Progenitor cell of endocrine pancreas (in vitro differentiated cells): Measurements from ENCODE around the gene EML6. TPM values are rescaled to one million over a fixed set of nuclear protein-coding genes. Genes with fewer than 3 reads are reported as not detected.

Source experiments
- DNase-seq: peaks from one replicate; pipeline ENCODE4 v3.0.0; 2021; ENCODE audit warnings: low spot score; ENCODE audit not compliant: unreplicated experiment
- H3K27ac Mint-ChIP-seq: 2 replicates; pipeline ENCODE4 v1.8.0; 2021; ENCODE audit warnings: mild to moderate bottlenecking, moderate library complexity, mixed read lengths
- H3K27me3 Mint-ChIP-seq: 2 replicates; pipeline ENCODE4 v1.8.0; 2021; ENCODE audit warnings: mixed read lengths
- H3K36me3 Mint-ChIP-seq: 2 replicates; pipeline ENCODE4 v1.8.0; 2022; ENCODE audit warnings: mixed read lengths; ENCODE audit not compliant: insufficient read depth
- H3K4me1 Mint-ChIP-seq: 2 replicates; pipeline ENCODE4 v1.8.0; 2021; ENCODE audit warnings: low read depth, mixed read lengths
- H3K4me3 Mint-ChIP-seq: 2 replicates; pipeline ENCODE4 v1.8.0; 2021; ENCODE audit warnings: low read depth, mild to moderate bottlenecking, moderate library complexity, mixed read lengths
- H3K9me3 Mint-ChIP-seq: 2 replicates; pipeline ENCODE4 v1.8.0; 2021; ENCODE audit warnings: low read depth, mixed read lengths
- total RNA-seq: library from RNA; stranded (reverse); gene quantifications from 2 replicates; pipeline ENCODE4 v1.2.1, GENCODE V29; 2021
- TF ChIP-seq, protein P1 (sequence below): fragments of 200-600 bp; sonication (generic); IDR thresholded peaks from one replicate; pipeline ENCODE4 v1.5.0; 2021; ENCODE audit warnings: antibody characterized with exemption, mild to moderate bottlenecking; ENCODE audit not compliant: unreplicated experiment

EML6 gene
- total RNA-seq, 1 donor from 2014 or later = 2.6 TPM

DNA sequence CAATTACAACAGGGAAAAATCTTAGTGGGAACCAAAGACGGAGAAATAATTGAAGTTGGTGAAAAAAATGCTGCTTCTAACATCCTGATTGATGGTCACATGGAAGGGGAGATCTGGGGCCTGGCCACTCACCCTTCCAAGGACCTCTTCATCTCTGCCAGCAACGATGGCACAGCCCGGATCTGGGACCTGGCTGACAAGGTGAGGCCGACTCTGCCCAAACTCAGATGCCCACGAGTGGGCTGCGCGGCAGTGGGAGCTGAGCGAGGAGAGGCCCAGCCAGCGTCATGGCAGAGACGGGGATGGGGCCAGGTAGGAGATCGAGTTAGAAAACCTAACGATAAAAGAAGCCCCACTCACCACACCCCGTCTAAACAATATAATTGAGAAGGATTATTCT, 239.0 kb downstream of the EML6 start:
- DNase-seq = no peak

DNA sequence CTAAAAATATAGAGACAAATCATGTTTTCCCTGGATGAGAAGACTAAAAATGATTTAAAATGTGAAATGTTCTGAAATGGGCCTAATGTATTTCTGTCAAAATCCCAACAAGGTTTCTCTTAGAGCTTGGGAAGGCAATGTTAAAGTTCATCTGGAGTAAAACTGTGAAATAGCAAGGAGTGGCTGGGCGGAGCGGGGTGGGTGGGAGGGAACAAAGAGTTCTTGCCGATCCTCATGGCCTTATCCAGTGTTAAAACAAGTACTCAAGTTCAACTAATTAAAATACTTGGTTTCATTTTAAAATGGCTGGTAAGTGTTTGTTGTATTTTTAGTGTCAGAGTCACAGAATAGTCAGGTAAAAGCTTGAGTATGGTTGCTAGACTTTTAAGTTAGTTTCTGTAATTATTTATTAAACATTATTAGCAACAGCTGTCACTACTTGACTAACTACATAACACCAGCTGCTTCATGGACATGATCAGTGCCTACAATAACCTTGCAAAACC, 239.5 kb downstream of the EML6 start:
- H3K27ac Mint-ChIP-seq = no peak overlapping the region
- no peak overlapping the region for H3K4me3 Mint-ChIP-seq
- TF ChIP-seq, protein P1, sequence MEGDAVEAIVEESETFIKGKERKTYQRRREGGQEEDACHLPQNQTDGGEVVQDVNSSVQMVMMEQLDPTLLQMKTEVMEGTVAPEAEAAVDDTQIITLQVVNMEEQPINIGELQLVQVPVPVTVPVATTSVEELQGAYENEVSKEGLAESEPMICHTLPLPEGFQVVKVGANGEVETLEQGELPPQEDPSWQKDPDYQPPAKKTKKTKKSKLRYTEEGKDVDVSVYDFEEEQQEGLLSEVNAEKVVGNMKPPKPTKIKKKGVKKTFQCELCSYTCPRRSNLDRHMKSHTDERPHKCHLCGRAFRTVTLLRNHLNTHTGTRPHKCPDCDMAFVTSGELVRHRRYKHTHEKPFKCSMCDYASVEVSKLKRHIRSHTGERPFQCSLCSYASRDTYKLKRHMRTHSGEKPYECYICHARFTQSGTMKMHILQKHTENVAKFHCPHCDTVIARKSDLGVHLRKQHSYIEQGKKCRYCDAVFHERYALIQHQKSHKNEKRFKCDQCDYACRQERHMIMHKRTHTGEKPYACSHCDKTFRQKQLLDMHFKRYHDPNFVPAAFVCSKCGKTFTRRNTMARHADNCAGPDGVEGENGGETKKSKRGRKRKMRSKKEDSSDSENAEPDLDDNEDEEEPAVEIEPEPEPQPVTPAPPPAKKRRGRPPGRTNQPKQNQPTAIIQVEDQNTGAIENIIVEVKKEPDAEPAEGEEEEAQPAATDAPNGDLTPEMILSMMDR = no peak
- H3K9me3 Mint-ChIP-seq = no peaks in the 10 kb centered on the region
- no peak for DNase-seq
- peaks cover 8% of the 10 kb centered on the region for H3K4me1 Mint-ChIP-seq
- peaks cover 8% of the 10 kb centered on the region for H3K36me3 Mint-ChIP-seq
- no peaks in the 10 kb centered on the region for H3K27me3 Mint-ChIP-seq

More for the DNA sequence above, 239.0 kb downstream of the EML6 start:
- no peak overlapping the region for H3K27ac Mint-ChIP-seq
- TF ChIP-seq, protein P1 = no peak
- H3K4me1 Mint-ChIP-seq = peaks cover 8% of the 10 kb centered on the region
- no peaks in the 10 kb centered on the region for H3K27me3 Mint-ChIP-seq
- no peaks in the 10 kb centered on the region for H3K9me3 Mint-ChIP-seq
- peaks cover 7% of the 10 kb centered on the region for H3K36me3 Mint-ChIP-seq
- H3K4me3 Mint-ChIP-seq = no peak overlapping the region

DNA sequence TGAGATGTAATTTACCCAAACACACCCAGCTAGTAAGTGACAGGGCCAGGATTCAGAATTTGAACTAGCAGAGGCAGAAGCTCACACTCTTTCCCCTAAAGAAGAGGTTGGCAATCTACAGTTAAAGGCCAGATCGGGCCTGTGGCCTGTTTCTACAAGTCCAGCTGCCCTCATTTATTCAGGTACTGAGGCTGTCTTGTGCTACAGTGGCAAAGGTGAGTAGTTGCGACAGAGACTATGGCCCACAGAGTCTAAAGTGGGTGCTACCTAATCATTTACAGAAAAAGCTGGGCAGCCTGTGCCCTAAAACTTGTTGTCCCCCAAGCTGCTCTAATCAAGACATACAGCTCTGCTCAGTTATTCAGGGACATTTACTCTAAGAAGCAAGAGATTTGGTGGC, 240.0 kb downstream of the EML6 start:
- H3K27ac Mint-ChIP-seq = no peak overlapping the region
- TF ChIP-seq, protein P1 = no peak
- H3K9me3 Mint-ChIP-seq = no peaks in the 10 kb centered on the region
- no peak overlapping the region for H3K4me3 Mint-ChIP-seq
- DNase-seq = no peak
- H3K36me3 Mint-ChIP-seq = peaks cover 11% of the 10 kb centered on the region
- peaks cover 8% of the 10 kb centered on the region for H3K4me1 Mint-ChIP-seq
- no peaks in the 10 kb centered on the region for H3K27me3 Mint-ChIP-seq

DNA sequence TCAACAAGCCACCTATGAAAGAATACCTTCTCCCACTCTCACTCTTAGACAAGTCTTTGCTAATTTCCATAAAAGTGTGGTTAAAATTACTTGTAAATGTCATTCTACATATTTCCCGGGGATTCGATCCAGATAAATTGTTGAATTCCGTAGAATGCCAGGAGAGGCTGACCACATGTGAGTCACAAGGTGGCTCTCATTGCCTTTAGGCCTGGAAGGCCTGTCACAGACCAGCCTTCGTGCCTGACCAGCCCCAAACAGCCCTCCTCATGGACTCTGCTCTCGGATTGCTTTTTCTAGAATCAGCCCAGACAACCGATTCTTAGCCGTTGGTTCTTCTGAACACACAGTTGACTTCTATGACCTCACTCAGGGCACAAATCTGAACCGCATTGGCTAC, 240.8 kb downstream of the EML6 start:
- Mint-ChIP-seq H3K36me3 (peaks cover 11% of the 10 kb centered on the region), H3K4me3 (no peak overlapping the region), H3K27me3 (no peaks in the 10 kb centered on the region), H3K9me3 (no peaks in the 10 kb centered on the region), H3K4me1 (peaks cover 8% of the 10 kb centered on the region), H3K27ac (no peak overlapping the region)
- no peak for DNase-seq
- TF ChIP-seq, protein P1 = no peak

DNA sequence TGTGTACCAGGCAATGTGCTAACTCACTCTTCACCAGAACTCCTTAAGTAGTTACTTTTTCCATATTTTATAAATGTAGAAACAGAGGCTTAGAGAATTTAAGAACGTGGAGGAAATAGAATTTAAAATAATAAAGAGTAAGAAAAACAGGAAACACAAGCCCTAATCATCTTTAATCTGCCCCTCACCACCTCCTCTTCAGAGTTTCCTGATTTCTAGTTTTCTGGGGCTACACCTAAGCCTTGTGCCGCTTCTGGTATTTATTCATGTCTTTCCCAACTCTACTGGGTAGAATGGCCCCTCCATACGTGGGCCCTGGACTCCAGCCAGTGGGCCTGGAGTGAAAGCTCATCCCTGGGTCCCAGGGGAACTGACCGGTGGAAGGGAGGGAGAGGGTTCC, 241.4 kb downstream of the EML6 start:
- Mint-ChIP-seq H3K9me3 (no peaks in the 10 kb centered on the region), H3K27ac (peak overlapping the region; percentile 28), H3K4me1 (peaks cover 8% of the 10 kb centered on the region), H3K36me3 (peaks cover 13% of the 10 kb centered on the region), H3K4me3 (no peak overlapping the region), H3K27me3 (no peaks in the 10 kb centered on the region)
- no peak for DNase-seq
- TF ChIP-seq, protein P1 = no peak
